Kidney (tissue), 14 donors: ENCODE measurements around the gene LTB4R2. TPM values are rescaled to one million over a fixed set of nuclear protein-coding genes. Genes with fewer than 3 reads are reported as not detected.

Source experiments
- DNase-seq, 5 donors: peaks; one replicate each; pipeline ENCODE4 v3.0.0-alpha.2; 2013 to 2020
- FAIRE-seq: peaks from 2 replicates; lab custom pipeline; 2012; peaks lifted over from hg19 to GRCh38; lab: Jason Lieb, UNC
- H3K27ac ChIP-seq, 2 donors: one replicate each; pipeline ENCODE4 v1.7.0; 2013; ENCODE audit warnings: low read depth in 2 of 2, low read length in 2 of 2, inconsistent platforms in 1 of 2
- H3K27me3 ChIP-seq: one replicate; pipeline ENCODE4 v1.7.1; 2013; ENCODE audit warnings: low read length, inconsistent platforms; ENCODE audit not compliant: control insufficient read depth, insufficient read depth
- H3K36me3 ChIP-seq, 3 donors: one replicate each; pipeline versions ENCODE4 v1.7.0 to v1.7.1; 2013; ENCODE audit warnings: low read length in 3 of 3, control low read depth in 1 of 3, inconsistent platforms in 1 of 3; ENCODE audit not compliant: insufficient read depth in 3 of 3, control insufficient read depth in 2 of 3
- H3K4me1 ChIP-seq, 3 donors: one replicate each; pipeline versions ENCODE4 v1.7.0 to v1.7.1; 2013; ENCODE audit warnings: low read length in 3 of 3, inconsistent platforms in 1 of 3, low read depth in 1 of 3; ENCODE audit not compliant: control insufficient read depth in 2 of 3, insufficient read depth in 2 of 3
- H3K4me3 ChIP-seq, 3 donors: one replicate each; pipeline versions ENCODE4 v1.7.0 to v1.8.1; 2013; ENCODE audit warnings: low read length in 3 of 3, control low read depth in 1 of 3, inconsistent platforms in 1 of 3
- H3K9ac ChIP-seq, 3 donors: one replicate each; pipeline versions ENCODE4 v1.7.0 to v1.7.1; 2013; ENCODE audit warnings: low read length in 3 of 3, control low read depth in 1 of 3, inconsistent platforms in 1 of 3
- H3K9me3 ChIP-seq, 3 donors: one replicate each; pipeline versions ENCODE4 v1.7.0 to v1.7.1; 2013; ENCODE audit warnings: low read length in 3 of 3, control low read depth in 1 of 3, inconsistent platforms in 1 of 3; ENCODE audit not compliant: control insufficient read depth in 2 of 3, insufficient read depth in 1 of 3
- intact Hi-C: fragments of 100-400 bp; cut with DNase I; formaldehyde crosslinking; loops from one replicate; pipeline ENCODE4 v1.11.1; 2022
- polyA plus RNA-seq: library from polyadenylated mRNA; stranded (reverse); fragments of 350-450 nt; fragmentation: Illumina TruSeq; extraction: RNeasy Lipid Tissue Mini Kit (QIAGEN cat#74804); gene quantifications from one replicate; pipeline ENCODE4 v1.2.3, GENCODE V29; 2014; ENCODE audit warnings: low read depth, low replicate concordance; ENCODE audit not compliant: insufficient read depth
- total RNA-seq: library from RNA; stranded (reverse); fragmentation: NEBNext Ultra II Directional; extraction: Animal tissue kit (Norgen Biotek cat#: 25700); gene quantifications from one replicate; pipeline ENCODE4 v1.2.1, GENCODE V29; 2021
- TF ChIP-seq, protein P1 (sequence below): IDR thresholded peaks from 3 replicates; pipeline ENCODE4 v1.5.1; 2012; ENCODE audit warnings: mild to moderate bottlenecking, moderate library complexity, borderline replicate concordance; ENCODE audit not compliant: insufficient read depth; ENCODE audit errors: extremely low read depth
- donor health status: control.
- donor health status: control.
- donor health status: control.
- donor health status: control.
- donor health status: control.
- donor health status: DM: yes; HTN: yes; CAD: no.
- donor health status: Normal renal cell carcinoma (clear cell type).

The LTB4R2 gene
- total and polyA plus RNA-seq, 2 donors from 2014 or later, result 0.67 to 9.2 TPM

DNA sequence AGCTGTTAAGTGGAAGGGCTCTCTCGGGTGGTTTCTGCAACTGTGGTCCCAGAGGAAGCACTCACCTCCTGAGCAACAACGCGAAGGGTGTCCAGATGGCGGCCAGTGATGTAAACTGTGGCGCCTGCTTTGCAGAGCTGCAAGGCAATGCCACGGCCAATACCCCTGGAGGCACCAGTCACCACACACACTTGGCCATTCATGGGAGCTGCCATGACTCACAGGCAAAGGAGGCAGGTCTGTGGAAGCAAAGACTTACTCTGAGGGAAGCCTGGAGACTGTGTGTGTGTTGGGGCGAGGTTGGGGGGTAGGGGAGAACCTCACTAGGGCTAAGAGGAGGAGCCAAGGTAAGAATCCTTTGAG is 11.1 kb upstream of the LTB4R2 start:
- H3K9me3 ChIP-seq, result no peaks in the 10 kb centered on the region
- peaks cover 0 to 17% (median 8%) of the 10 kb centered on the region in 3 donors for H3K4me1 ChIP-seq
- H3K9ac ChIP-seq, result peak overlapping the region; percentile 60 to 86 (median 77)
- H3K36me3 ChIP-seq, result peaks cover 12 to 41% (median 25%) of the 10 kb centered on the region in 3 donors
- TF ChIP-seq, protein P1, sequence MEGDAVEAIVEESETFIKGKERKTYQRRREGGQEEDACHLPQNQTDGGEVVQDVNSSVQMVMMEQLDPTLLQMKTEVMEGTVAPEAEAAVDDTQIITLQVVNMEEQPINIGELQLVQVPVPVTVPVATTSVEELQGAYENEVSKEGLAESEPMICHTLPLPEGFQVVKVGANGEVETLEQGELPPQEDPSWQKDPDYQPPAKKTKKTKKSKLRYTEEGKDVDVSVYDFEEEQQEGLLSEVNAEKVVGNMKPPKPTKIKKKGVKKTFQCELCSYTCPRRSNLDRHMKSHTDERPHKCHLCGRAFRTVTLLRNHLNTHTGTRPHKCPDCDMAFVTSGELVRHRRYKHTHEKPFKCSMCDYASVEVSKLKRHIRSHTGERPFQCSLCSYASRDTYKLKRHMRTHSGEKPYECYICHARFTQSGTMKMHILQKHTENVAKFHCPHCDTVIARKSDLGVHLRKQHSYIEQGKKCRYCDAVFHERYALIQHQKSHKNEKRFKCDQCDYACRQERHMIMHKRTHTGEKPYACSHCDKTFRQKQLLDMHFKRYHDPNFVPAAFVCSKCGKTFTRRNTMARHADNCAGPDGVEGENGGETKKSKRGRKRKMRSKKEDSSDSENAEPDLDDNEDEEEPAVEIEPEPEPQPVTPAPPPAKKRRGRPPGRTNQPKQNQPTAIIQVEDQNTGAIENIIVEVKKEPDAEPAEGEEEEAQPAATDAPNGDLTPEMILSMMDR, result no peak
- FAIRE-seq (no peak), DNase-seq (no peak)
- intact Hi-C loops, result no loop called here
- H3K27me3 ChIP-seq, result no peaks in the 10 kb centered on the region
- H3K27ac ChIP-seq, result peak overlapping the region; percentile 76 to 80
- peak overlapping the region; percentile 71 to 95 (median 92) for H3K4me3 ChIP-seq

DNA sequence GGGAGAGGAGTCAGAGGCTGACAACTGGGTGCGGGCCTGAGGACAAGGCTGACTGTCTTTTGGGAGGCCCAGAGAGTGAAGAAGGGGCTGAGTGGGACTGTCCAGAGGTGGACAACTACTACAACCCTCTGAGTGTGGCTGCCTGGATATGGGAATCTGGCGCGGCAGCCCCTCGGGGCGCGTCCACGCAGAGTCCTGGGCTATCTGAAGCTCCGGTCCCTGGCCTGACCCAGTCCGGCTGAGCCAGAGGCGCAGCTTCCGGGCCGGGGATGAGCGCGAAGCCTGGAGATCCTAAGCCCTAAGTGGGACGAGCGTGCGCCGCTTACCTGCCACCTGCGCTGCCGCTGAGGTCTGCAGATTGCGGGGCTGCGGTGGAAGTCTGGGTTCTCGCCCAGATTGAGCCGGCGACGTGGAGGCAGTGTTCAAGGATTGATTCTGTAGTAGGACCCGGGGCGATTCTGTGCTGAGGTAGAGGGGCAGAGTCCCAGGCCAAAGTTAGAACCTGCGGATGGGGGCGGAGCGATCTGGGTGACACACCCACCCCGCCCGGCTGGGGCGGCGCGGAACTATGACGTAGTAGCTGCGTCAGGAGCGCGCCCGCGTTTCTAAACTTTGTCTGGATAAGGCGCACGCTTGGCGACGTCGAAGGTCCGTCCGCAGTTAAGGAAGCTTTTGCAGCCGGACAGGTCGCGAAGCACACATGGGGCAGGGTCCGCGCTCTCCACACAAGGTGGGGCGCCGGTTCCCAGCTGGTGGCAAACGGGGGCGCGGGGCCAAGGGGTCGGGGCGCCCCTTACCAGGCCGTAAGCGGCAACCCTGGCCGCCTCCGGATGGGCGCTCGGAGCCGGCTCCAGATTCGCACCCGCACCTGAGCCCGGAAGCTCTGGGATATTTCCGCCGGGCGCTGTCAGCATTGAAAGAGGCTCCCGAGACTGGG is 10.4 kb upstream of the LTB4R2 start, which contains the start of the genes DHRS1 and NOP9:
Gene DHRS1 (minus strand): TSS at position 526 of the 937 bp plus-strand sequence. CDS start 674 bp downstream, outside the sequence.
Gene NOP9 (plus strand): TSS at position 596 of the 937 bp plus-strand sequence. CDS start 105 bp downstream, at position 701.
- peaks cover 0 to 17% (median 8%) of the 10 kb centered on the region in 3 donors for H3K4me1 ChIP-seq
- no peak for FAIRE-seq
- intact Hi-C loops, result loop anchor here (10.0 kb wide), 1 partner anchor 45 kb away; no protein-coding TSS in a partner anchor

DNA sequence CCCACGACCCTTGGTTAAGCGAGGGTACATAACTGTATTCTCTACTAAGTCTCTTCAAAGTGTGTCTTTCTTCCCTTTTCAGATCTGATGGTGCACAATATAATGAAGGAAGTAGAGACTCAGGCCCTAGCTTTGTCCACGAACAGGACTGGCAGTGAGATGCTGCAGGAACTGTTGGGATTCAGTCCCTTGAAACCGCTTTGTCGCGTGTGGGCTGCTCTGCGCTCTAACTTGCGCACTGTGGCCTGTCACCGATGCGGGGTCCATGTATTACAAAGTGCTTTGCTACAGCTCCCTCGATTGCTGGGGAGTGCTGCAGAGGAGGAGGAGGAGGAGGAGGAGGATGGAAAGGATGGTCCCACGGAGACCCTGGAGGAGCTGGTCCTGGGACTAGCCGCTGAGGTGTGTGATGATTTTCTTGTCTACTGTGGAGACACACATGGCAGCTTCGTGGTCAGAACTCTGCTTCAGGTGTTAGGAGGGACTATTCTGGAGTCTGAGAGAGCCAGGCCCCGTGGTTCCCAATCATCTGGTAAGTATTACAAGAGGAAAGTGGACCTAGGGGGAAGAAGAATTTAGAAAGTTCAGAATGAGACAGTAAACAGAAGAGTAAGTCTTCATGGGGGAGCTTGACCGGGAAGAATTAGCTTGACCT is 9.5 kb upstream of the LTB4R2 start:
- H3K9ac ChIP-seq, result peak overlapping the region; percentile 75 to 86 (median 83)
- H3K36me3 ChIP-seq, result peaks cover 14 to 56% (median 40%) of the 10 kb centered on the region in 3 donors
- DNase-seq (no peak), FAIRE-seq (no peak)
- no peaks in the 10 kb centered on the region for H3K9me3 ChIP-seq
- H3K4me3 ChIP-seq, result peak overlapping the region; percentile 71 to 95 (median 92)
- TF ChIP-seq, protein P1, result no peak
- intact Hi-C loops, result loop anchor here (10.0 kb wide), 1 partner anchor 46 kb away; no protein-coding TSS in a partner anchor
- peaks cover 0 to 17% (median 8%) of the 10 kb centered on the region in 3 donors for H3K4me1 ChIP-seq
- H3K27me3 ChIP-seq, result no peaks in the 10 kb centered on the region
- no peak overlapping the region for H3K27ac ChIP-seq

More for the DNA sequence above, 10.4 kb upstream of the LTB4R2 start, which contains the start of the genes DHRS1 and NOP9:
- peak within 1 kb of the TSS; percentile 75 to 86 (median 83) for H3K9ac ChIP-seq
- DNase-seq, result peak; percentile 93 to 97 (median 96)
- H3K27me3 ChIP-seq, result no peaks in the 10 kb centered on the region
- peaks cover 12 to 48% (median 32%) of the 10 kb centered on the region in 3 donors for H3K36me3 ChIP-seq
- TF ChIP-seq, protein P1, result peak; percentile 17
- H3K9me3 ChIP-seq, result no peaks in the 10 kb centered on the region
- peak within 1 kb of the TSS; percentile 76 to 80 for H3K27ac ChIP-seq
- peak within 1 kb of the TSS; percentile 71 to 95 (median 92) for H3K4me3 ChIP-seq
